ENCODE measurements around the gene CDH23. TPM values are rescaled to one million over a fixed set of nuclear protein-coding genes. Genes with fewer than 3 reads are reported as not detected.

Gene CDH23
- total and polyA plus RNA-seq, 2 of the 8 experiments (the other 6 are each of a cell fraction or from before 2014, with no cell fraction given) = 1.9 to 4.9 TPM

GRCh38 chr10:71589617-71590551, 193.2 kb downstream of the CDH23 start:
- Histone ChIP-seq H4K20me1 (replicated peaks in 1 of 2; ENCODE audit: control insufficient read depth in 1 of 2, insufficient read depth in 2 of 2, low read length in 2 of 2) (no peaks in the 10 kb centered on the region), H3K4me3 (ENCODE audit: extremely low read depth in 1 of 4, insufficient read depth in 2 of 4, low read depth in 3 of 4, low read length in 4 of 4) (no peak overlapping the region), H3K9ac (replicated peaks in 1 of 4; ENCODE audit: extremely low read depth in 1 of 4, low read depth in 3 of 4, low read length in 3 of 4) (no peak overlapping the region), H3K23ac (ENCODE audit: insufficient read length) (no peak overlapping the region), H3K23me2 (ENCODE audit: low read depth, low read length) (no peaks in the 10 kb centered on the region), H2BK15ac (ENCODE audit: low read length) (no peak overlapping the region), H2BK5ac (ENCODE audit: low read depth, low read length) (no peak overlapping the region), H3K79me1 (ENCODE audit: low read depth, low read length) (no peaks in the 10 kb centered on the region), H3K36me3 (ENCODE audit: control insufficient read depth in 2 of 4, insufficient read depth in 4 of 4, low read length in 3 of 4) (no peaks in the 10 kb centered on the region), H3K79me2 (ENCODE audit: control insufficient read depth in 1 of 2, insufficient read depth in 2 of 2, low read length in 2 of 2) (no peaks in the 10 kb centered on the region), H3K14ac (ENCODE audit: insufficient read length) (no peak overlapping the region), H3K56ac (replicated peaks; ENCODE audit: insufficient read length, low read depth, low read length) (no peak overlapping the region), H2AK5ac (ENCODE audit: low read depth, low read length) (no peak overlapping the region), H3K27me3 (replicated peaks in 1 of 4; ENCODE audit: control insufficient read depth in 3 of 4, extremely low read depth in 1 of 4, insufficient read depth in 3 of 4, low read length in 3 of 4) (no peaks in the 10 kb centered on the region), H2BK120ac (replicated peaks; ENCODE audit: low read depth, low read length) (no peak overlapping the region), H2BK12ac (ENCODE audit: low read depth, low read length) (no peak overlapping the region), H3K27ac (ENCODE audit: low read depth, low read length) (no peak overlapping the region), H3K4me1 (replicated peaks in 1 of 4; ENCODE audit: control insufficient read depth in 3 of 4, insufficient read depth in 4 of 4, low read length in 3 of 4) (no peaks in the 10 kb centered on the region), H2AFZ (ENCODE audit: low read length) (no peak overlapping the region), H4K5ac (ENCODE audit: insufficient read length, low read depth, low read length) (no peak overlapping the region), H2BK20ac (ENCODE audit: low read length) (no peak overlapping the region), H3K4me2 (ENCODE audit: insufficient read depth in 1 of 2, low read depth in 2 of 2, low read length in 2 of 2) (no peak overlapping the region), H4K91ac (replicated peaks; ENCODE audit: insufficient read length, low read length) (no peak overlapping the region), H4K8ac (ENCODE audit: extremely low read depth, insufficient read depth, low read length) (no peak overlapping the region), H3K18ac (ENCODE audit: extremely low read depth, low read length) (no peak overlapping the region), H3K9me3 (ENCODE audit: insufficient read depth in 2 of 2, low read depth in 1 of 2, low read length in 1 of 2) (no peaks in the 10 kb centered on the region), H3K4ac (replicated peaks; ENCODE audit: insufficient read length, low read depth, low read length) (no peak overlapping the region)
- POLR2A ChIA-PET (ENCODE audit: partially characterized antibody) = no interaction called here
- FAIRE-seq = no peak
- CTCF ChIA-PET (ENCODE audit: partially characterized antibody) = interaction anchor here (1.0 to 16.0 kb wide), 5 partner anchors 19 to 118 kb away, joined by 3 to 161 read pairs (median 9); no protein-coding TSS in a partner anchor
- WGBS, 2 experiments (ENCODE audit: extremely low coverage in 1 of 2, insufficient coverage in 1 of 2, insufficient read length in 1 of 2, insufficient replicate concordance in 2 of 2, low coverage in 1 of 2, low lambda C conversion rate in 2 of 2, missing lambda C conversion rate in 1 of 2) = 81% methylated on average over 14 of the region's 14 CpGs; no CpG with 5 or more reads in 1 of the 2 experiments
- no peak for TF ChIP-seq KDM5A (IDR thresholded peaks at IDR 0.05; ENCODE audit: low read length)
- TF ChIP-seq EZH2 (IDR thresholded peaks at IDR 0.05; ENCODE audit: low read depth, low read length, severe bottlenecking) = no peak
- no peak for TF ChIP-seq EP300 (IDR thresholded peaks at IDR 0.05; ENCODE audit: borderline replicate concordance in 1 of 2, low read depth in 2 of 2, low read length in 2 of 2)
- TF ChIP-seq KDM4A (IDR thresholded peaks at IDR 0.05; ENCODE audit: low read depth, low read length, severe bottlenecking) = no peak
- no peak for TF ChIP-seq POLR2A (IDR thresholded peaks at IDR 0.05; ENCODE audit: control extremely low read depth in 1 of 2, low read depth in 2 of 2, low read length in 2 of 2)
- no peak for TF ChIP-seq NRF1 (IDR thresholded peaks at IDR 0.05; ENCODE audit: low read depth, low read length)
- no peak for TF ChIP-seq SIX5 (IDR thresholded peaks at IDR 0.05; ENCODE audit: low read depth, low read length)
- TF ChIP-seq SRF (IDR thresholded peaks at IDR 0.05; ENCODE audit: low read depth, low read length) = no peak
- no peak for DNase-seq (ENCODE audit: low read depth in 1 of 2, low spot score in 2 of 2)
